GM19328 (cell line): ENCODE data around the gene MCMBP.
A peak's percentile ranks its signal among the peaks of the same experiment; 100 is the strongest.
"Not testable (repeated sequence)": the region's sequence is repeated elsewhere in the genome, so short reads cannot be mapped to it uniquely, and the experiment has no call there.

Experiments used
- ATAC-seq: cut with Tn5 transposase; IDR thresholded peaks from one replicate; pipeline ENCODE4 v1.9.1; 2021; ENCODE audit warnings: mild to moderate bottlenecking, moderate library complexity; ENCODE audit not compliant: unreplicated experiment

MCMBP gene

GRCh38 chr10:119872610-119872859, at the start of gene MCMBP:
Gene MCMBP, minus strand, starts transcription at chr10:119872843. Its CDS starts 259 bp downstream, at chr10:119872584.
- peak; percentile 12 for ATAC-seq

GRCh38 chr10:119919826-119920225, 47.2 kb upstream of the MCMBP start:
- no peak for ATAC-seq

DNA sequence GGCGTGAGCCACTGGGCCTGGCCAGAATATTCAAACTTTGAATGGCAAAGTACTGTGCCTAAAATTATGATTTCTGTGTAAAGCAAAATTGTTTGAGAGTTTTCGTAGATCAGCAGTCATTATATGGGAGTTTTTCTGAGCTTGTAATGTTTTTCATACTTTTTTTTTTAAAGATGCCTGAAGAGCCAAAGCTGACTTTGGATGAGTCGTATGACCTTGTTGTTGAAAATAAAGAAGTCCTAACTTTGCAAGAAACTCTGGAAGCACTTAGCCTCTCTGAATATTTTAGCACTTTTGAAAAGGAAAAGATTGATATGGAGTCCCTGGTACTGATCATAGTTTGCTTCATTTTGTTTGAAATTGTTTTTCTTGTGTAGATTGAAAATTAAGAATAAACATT, 46.6 kb upstream of the MCMBP start:
- ATAC-seq, result no peak

GRCh38 chr10:119917777-119918176, 45.1 kb upstream of the MCMBP start:
- ATAC-seq, result no peak

DNA sequence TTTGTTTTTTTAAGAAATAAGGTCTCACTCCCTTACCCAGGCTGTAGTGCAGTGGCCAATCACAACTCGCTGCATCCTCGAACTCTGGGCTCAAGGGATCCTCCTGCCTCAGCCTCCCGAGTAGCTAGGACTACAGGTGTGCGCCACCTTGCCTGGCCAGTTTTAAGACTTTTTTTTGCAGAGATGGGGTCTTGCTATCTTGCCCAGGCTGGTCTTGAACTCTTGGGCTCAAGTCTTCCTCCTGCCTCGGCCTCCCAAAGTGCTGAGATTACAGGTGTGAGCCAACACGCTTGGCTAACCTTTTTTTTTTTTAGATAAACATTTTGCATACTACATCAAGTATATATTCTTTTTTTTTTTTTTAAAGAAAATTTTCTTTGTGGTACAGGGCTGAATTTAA, 38.0 kb upstream of the MCMBP start:
- ATAC-seq, result no peak

DNA sequence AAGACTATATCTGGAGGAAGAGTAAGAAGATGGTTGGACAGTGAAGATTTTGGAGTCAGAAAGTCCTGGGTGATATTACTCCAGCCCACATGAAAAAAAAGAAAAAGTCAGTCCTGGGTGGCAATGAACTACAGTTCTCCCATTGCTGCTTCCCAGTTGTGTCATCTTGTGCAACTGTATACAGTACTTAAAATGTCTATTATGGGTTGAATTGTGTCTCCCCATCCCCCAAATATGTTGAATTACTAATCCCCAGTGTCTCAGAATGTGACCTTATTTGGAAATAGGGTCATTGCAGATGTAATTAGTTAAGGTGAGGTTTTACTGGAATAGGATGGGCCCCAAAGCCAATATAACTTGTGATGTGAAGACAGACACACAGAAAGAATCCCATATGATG, 35.5 kb upstream of the MCMBP start:
- no peak for ATAC-seq

DNA sequence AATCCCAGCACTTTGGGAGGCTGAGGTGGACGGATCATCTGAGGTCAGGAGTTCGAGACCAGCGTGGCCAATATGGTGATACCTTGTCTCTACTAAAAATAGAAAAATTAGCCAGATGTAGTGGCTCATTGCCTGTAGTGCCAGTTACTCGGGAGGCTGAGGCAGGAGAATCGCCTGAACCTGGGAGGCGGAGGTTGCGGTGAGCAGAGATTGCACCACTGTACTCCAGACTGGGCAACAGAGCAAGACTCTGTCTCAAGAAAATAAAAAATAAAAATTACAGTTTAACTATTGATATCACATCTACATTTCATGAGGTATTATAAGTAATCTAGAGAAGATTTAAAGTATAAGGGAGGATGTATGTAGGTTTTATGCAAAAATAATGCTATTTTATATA, 35.1 kb upstream of the MCMBP start:
- not testable (repeated sequence) for ATAC-seq

- ATAC-seq, result no peak
Measured at GRCh38 chr10:119903946-119904666, 31.5 kb upstream of the MCMBP start.

DNA sequence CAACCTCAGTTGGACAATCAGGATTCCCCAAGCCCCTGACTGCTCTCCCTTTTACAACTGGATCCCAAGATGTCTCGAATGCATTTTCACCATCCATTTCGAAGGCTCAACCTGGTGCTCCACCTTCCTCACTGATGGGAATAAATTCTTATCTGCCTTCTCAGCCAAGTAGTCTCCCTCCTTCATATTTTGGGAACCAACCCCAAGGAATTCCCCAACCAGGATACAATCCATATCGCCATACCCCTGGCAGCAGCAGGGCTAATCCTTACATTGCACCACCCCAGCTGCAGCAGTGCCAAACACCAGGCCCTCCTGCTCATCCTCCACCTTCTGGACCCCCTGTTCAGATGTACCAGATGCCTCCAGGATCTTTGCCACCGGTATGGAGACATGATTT, 25.9 kb upstream of the MCMBP start:
- no peak for ATAC-seq

GRCh38 chr10:119896937-119897770, 24.5 kb upstream of the MCMBP start:
- ATAC-seq, result no peak

DNA sequence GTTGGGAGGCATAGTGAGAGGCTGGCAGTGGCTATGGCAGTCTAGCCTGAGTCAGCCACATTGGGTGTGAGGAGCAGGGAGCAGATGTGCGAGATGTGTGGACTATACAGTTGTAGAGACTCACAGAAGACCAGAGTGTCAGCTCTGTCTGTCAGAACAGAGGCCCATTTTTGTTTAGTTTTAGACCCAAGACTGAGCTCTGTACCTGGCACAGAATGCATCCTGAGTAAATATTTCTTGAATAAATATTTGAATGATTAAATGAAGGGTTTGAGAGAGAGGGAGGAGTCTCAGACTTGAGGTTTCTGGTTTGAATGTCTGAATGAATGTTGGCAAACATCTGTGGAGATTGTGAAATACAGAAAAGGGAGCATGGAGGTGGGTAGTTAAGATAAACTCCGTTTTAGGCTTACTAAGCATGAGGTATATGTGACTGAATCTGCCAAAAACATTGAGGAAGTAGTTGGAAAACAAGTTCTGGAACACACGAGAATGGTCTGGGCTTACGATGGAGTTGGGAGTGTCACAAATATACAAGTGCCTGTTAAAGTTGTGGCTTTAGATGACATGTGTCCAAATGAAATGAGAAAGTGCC, 23.5 kb upstream of the MCMBP start:
- ATAC-seq, result no peak

DNA sequence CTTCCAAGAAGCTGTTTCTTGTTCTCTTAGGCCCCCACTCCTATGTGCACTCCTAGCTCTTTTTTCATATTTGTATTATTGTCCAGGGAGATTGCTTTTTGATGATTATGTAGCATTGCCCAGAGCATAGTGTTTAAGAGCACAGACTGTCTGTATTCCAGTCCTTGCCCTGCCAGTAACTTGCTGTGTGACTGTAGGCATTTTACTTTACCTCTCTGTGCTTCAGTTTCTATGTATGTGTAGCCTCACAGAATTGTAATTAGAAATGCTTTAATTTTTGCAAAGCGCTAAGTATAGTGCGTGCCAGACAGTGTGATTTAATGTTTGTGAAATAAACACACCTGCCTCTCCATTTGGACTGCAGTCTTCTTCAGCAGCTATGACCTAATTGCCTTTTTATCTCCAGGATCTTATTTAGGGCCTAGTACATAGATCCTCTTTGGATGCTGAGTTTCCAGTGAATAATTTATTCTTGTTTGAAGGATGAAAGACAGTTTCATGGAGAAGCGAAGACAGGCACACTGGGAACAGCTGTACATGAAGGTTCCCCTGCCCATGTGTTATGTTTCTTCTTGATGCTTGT, 21.3 kb upstream of the MCMBP start:
- no peak for ATAC-seq

- no peak for ATAC-seq
Measured at GRCh38 chr10:119893074-119893473, 20.4 kb upstream of the MCMBP start.

- peak; percentile 99 for ATAC-seq
Measured at GRCh38 chr10:119892188-119893065, 19.8 kb upstream of the MCMBP start, which contains the start of gene SEC23IP. Gene SEC23IP, plus strand, starts transcription at chr10:119892730. Its CDS starts 53 bp downstream, at chr10:119892783.

GRCh38 chr10:119891849-119892187, 19.2 kb upstream of the MCMBP start:
- not testable (repeated sequence) for ATAC-seq

DNA sequence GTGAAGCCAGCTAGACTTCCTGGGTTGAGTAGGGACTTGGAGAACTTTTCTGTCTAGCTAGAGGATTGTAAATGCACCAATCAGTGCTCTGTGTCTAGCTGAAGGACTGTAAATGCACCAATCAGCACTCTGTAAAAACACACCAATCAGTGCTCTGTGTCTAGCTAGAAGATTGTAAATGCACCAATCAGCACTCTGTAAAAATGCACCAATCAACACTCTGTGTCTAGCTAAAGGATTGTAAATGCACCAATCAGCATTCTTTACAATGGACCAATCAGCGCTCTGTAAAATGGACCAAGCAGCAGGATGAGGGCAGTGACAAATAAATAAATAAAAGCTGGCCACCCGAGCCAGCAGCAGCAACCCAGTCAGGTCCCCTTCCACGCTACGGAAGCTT, 17.7 kb upstream of the MCMBP start:
- not testable (repeated sequence) for ATAC-seq

GRCh38 chr10:119889201-119889600, 16.6 kb upstream of the MCMBP start:
- ATAC-seq, result not testable (repeated sequence)

DNA sequence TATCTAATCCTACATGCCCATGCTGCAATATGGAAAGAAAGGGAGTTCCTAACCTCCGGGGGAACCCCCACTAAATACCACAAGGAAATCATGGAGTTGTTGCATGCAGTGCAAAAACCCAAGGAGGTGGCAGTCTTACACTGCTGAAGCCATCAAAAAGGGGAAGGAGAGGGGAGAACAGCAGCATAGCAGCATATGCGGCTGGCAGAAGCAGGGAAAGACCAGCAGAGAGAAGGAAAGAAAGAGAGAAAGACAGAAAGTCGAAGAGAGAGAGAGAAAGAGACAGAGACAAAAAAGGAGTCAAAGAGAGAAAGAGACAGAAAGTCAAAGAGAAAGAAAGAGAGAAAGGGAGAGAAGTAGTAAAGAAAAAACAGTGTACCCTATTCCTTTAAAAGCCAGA, 16.1 kb upstream of the MCMBP start:
- ATAC-seq, result not testable (repeated sequence)

DNA sequence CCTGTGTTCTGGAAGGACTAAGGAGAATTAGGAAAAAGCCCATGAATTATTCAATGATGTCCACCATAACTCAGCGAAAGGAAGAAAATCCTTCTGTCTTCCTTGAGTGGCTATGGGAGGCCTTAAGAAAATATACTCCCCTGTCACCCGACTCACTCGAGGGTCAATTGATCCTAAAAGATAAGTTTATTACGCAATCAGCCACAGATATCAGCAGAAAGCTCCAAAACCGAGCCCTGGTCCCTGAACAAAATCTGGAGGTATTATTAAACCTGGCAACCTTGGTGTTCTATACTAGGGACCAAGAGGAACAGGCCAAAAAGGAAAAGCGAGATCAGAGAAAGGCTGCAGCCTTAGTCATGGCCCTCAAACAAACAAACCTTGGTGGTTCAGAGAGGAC, 13.4 kb upstream of the MCMBP start:
- ATAC-seq, result not testable (repeated sequence)

DNA sequence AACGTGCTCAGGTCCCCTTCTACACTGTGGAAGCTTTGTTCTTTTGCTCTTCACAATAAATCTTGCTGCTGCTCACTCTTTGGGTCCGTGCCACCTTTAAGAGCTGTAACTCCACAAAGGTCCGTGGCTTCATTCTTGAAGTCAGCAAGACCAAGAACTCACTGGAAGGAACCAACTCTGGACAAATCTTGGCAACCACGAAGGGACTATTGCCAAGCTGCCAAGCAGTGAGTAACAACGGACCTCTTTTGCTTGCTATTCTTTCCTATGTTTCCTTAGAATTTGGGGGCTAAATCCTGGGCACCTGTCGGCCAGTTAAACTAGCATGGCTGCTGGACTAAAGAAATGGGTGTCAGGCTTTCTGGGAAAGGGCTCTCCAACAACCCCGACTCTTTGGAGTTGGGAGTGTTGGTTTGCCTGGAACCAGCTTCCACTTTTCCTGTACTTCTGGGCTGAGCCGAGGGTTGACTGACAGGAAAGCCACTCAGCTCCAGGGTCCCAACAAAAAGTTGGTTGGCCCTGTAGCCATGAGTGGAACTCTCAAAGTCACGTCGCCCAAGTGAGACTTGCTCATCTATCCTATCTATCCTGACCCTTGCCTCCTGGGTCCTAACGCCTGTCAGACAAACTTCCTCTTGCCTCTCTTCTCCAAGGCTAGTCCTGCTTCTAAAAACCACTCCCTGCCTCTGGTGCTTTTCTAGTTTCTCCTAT, 11.4 kb upstream of the MCMBP start:
- ATAC-seq, result not testable (repeated sequence)
